Upper lobe of left lung (tissue), 4 donors: ENCODE data around the gene PPM1M.
"Not testable (repeated sequence)": the region's sequence is repeated elsewhere in the genome, so short reads cannot be mapped to it uniquely, and the experiment has no call there.

Source experiments
- CTCF ChIP-seq, 6 experiments: fragments of 450-650 bp in 4 of 6; fragments of 200-600 bp in 2 of 6; sonication (generic) in 2 of 6; IDR thresholded peaks; one replicate each; pipeline ENCODE4 v1.5.1; 2016 to 2019; ENCODE audit warnings: antibody characterized with exemption in 6 of 6
- EP300 ChIP-seq, 4 donors: sonication (generic); formaldehyde crosslinking; IDR thresholded peaks; one replicate each; pipeline ENCODE4 v1.5.1; 2017; ENCODE audit warnings: antibody characterized with exemption in 4 of 4, control low read depth in 2 of 4
- POLR2A ChIP-seq, 4 donors: fragments of 450-650 bp; IDR thresholded peaks; one replicate each; pipeline ENCODE4 v1.5.1; 2016 to 2017; ENCODE audit warnings: antibody characterized with exemption in 4 of 4, mild to moderate bottlenecking in 2 of 4
- POLR2AphosphoS5 ChIP-seq, 2 donors: sonication (generic); formaldehyde crosslinking; IDR thresholded peaks; one replicate each; pipeline ENCODE4 v1.5.1; 2017; ENCODE audit warnings: antibody characterized with exemption in 2 of 2

GRCh38 chr3:52284051-52284450, 38.5 kb downstream of the PPM1M start:
- not testable (repeated sequence) for TF ChIP-seq CTCF, POLR2A, POLR2AphosphoS5, EP300 (IDR thresholded peaks at IDR 0.05)
